Effector memory CD8-positive, alpha-beta T cell (primary cell): Measurements from ENCODE around the gene LDLRAD3.

Experiments
- ATAC-seq: fragments of 150-1000 bp; cut with Tn5 transposase; replicated peaks from 2 replicates; pipeline ENCODE4 v1.10.0; 2021; ENCODE audit warnings: mild to moderate bottlenecking, moderate library complexity
- DNase-seq, 3 experiments: peaks; one replicate each; pipeline ENCODE4 v3.0.0; 2021
- H3K27ac Mint-ChIP-seq, 2 donors: one replicate each; pipeline ENCODE4 v1.8.0; 2022; ENCODE audit warnings: mild to moderate bottlenecking in 2 of 2, mixed read lengths in 2 of 2, moderate library complexity in 2 of 2
- H3K27me3 Mint-ChIP-seq, 2 donors: one replicate each; pipeline ENCODE4 v1.8.0; 2022; ENCODE audit warnings: mixed read lengths in 2 of 2
- H3K36me3 Mint-ChIP-seq: one replicate; pipeline ENCODE4 v1.8.0; 2022; ENCODE audit warnings: mild to moderate bottlenecking, moderate library complexity, mixed read lengths; ENCODE audit not compliant: insufficient read depth
- H3K4me1 Mint-ChIP-seq, 2 donors: one replicate each; pipeline ENCODE4 v1.8.0; 2022; ENCODE audit warnings: low read depth in 2 of 2, mixed read lengths in 2 of 2
- H3K4me3 Mint-ChIP-seq, 2 donors: one replicate each; pipeline ENCODE4 v1.8.0; 2022; ENCODE audit warnings: mild to moderate bottlenecking in 2 of 2, mixed read lengths in 2 of 2, moderate library complexity in 2 of 2
- H3K9me3 Mint-ChIP-seq, 2 donors: one replicate each; pipeline ENCODE4 v1.8.0; 2022; ENCODE audit warnings: mixed read lengths in 2 of 2

The LDLRAD3 gene

GRCh38 chr11:35912883-35913624, 30.8 kb upstream of the LDLRAD3 start:
- ATAC-seq, result no peak

GRCh38 chr11:35914816-35915215, 29.0 kb upstream of the LDLRAD3 start:
- peak; percentile 19 for ATAC-seq
- no peaks in the 10 kb centered on the region for H3K36me3 Mint-ChIP-seq
- no peaks in the 10 kb centered on the region for H3K4me1 Mint-ChIP-seq
- peaks cover 27 to 48% of the 10 kb centered on the region in 2 donors for H3K27me3 Mint-ChIP-seq
- no peak overlapping the region for H3K4me3 Mint-ChIP-seq
- H3K9me3 Mint-ChIP-seq, result no peaks in the 10 kb centered on the region
- no peak overlapping the region for H3K27ac Mint-ChIP-seq
- no peak for DNase-seq

More at GRCh38 chr11:35912883-35913624, 30.8 kb upstream of the LDLRAD3 start:
- H3K4me3 Mint-ChIP-seq, result no peak overlapping the region
- H3K27ac Mint-ChIP-seq, result no peak overlapping the region
- H3K9me3 Mint-ChIP-seq, result no peaks in the 10 kb centered on the region
- H3K36me3 Mint-ChIP-seq, result no peaks in the 10 kb centered on the region
- peaks cover 27 to 36% of the 10 kb centered on the region in 2 donors for H3K27me3 Mint-ChIP-seq
- H3K4me1 Mint-ChIP-seq, result no peaks in the 10 kb centered on the region
- no peak for DNase-seq

- Mint-ChIP-seq H3K4me1 (no peaks in the 10 kb centered on the region), H3K27me3 (peaks cover 27 to 38% of the 10 kb centered on the region in 2 donors), H3K36me3 (no peaks in the 10 kb centered on the region), H3K4me3 (no peak overlapping the region), H3K27ac (no peak overlapping the region), H3K9me3 (no peaks in the 10 kb centered on the region)
- ATAC-seq (no peak), DNase-seq (no peak)
Measured at GRCh38 chr11:35916270-35916669, 27.6 kb upstream of the LDLRAD3 start.

- Mint-ChIP-seq H3K9me3 (no peaks in the 10 kb centered on the region), H3K4me1 (no peaks in the 10 kb centered on the region), H3K4me3 (no peak overlapping the region), H3K27me3 (peaks cover 22 to 33% of the 10 kb centered on the region in 2 donors), H3K36me3 (no peaks in the 10 kb centered on the region), H3K27ac (no peak overlapping the region)
- ATAC-seq (no peak), DNase-seq (no peak)
Measured at GRCh38 chr11:35917676-35918075, 26.2 kb upstream of the LDLRAD3 start.

- no peak overlapping the region for H3K4me3 Mint-ChIP-seq
Measured at GRCh38 chr11:35918716-35919115, 25.1 kb upstream of the LDLRAD3 start.

GRCh38 chr11:35919244-35919643, 24.6 kb upstream of the LDLRAD3 start:
- no peak for DNase-seq
- no peaks in the 10 kb centered on the region for H3K9me3 Mint-ChIP-seq
- H3K4me3 Mint-ChIP-seq, result no peak overlapping the region
- H3K27me3 Mint-ChIP-seq, result peaks cover 18 to 33% of the 10 kb centered on the region in 2 donors
- no peak overlapping the region for H3K27ac Mint-ChIP-seq
- no peaks in the 10 kb centered on the region for H3K4me1 Mint-ChIP-seq
- no peak for ATAC-seq
- H3K36me3 Mint-ChIP-seq, result no peaks in the 10 kb centered on the region

More at GRCh38 chr11:35918716-35919115, 25.1 kb upstream of the LDLRAD3 start:
- no peak for ATAC-seq
- Mint-ChIP-seq H3K27ac (no peak overlapping the region), H3K9me3 (no peaks in the 10 kb centered on the region), H3K36me3 (no peaks in the 10 kb centered on the region), H3K27me3 (peaks cover 22 to 33% of the 10 kb centered on the region in 2 donors), H3K4me1 (no peaks in the 10 kb centered on the region)
- DNase-seq, result no peak

- DNase-seq (no peak), ATAC-seq (no peak)
Measured at GRCh38 chr11:35923452-35923851, 20.4 kb upstream of the LDLRAD3 start.

GRCh38 chr11:35924811-35925210, 19.1 kb upstream of the LDLRAD3 start:
- DNase-seq, result no peak
- ATAC-seq, result no peak
- Mint-ChIP-seq H3K27ac (no peak overlapping the region), H3K4me1 (no peaks in the 10 kb centered on the region), H3K36me3 (no peaks in the 10 kb centered on the region), H3K9me3 (no peaks in the 10 kb centered on the region), H3K4me3 (no peak overlapping the region), H3K27me3 (peaks cover 0 to 22% of the 10 kb centered on the region in 2 donors)

More at GRCh38 chr11:35923452-35923851, 20.4 kb upstream of the LDLRAD3 start:
- Mint-ChIP-seq H3K27me3 (peaks cover 0 to 28% of the 10 kb centered on the region in 2 donors), H3K27ac (no peak overlapping the region), H3K4me3 (no peak overlapping the region), H3K9me3 (no peaks in the 10 kb centered on the region), H3K4me1 (no peaks in the 10 kb centered on the region), H3K36me3 (no peaks in the 10 kb centered on the region)

- no peak overlapping the region for H3K4me3 Mint-ChIP-seq
- H3K4me1 Mint-ChIP-seq, result no peaks in the 10 kb centered on the region
- no peaks in the 10 kb centered on the region for H3K36me3 Mint-ChIP-seq
- ATAC-seq (no peak), DNase-seq (no peak)
- no peaks in the 10 kb centered on the region for H3K9me3 Mint-ChIP-seq
- no peak overlapping the region for H3K27ac Mint-ChIP-seq
- H3K27me3 Mint-ChIP-seq, result peaks cover 3 to 26% of the 10 kb centered on the region in 2 donors
Measured at GRCh38 chr11:35927104-35927503, 16.8 kb upstream of the LDLRAD3 start.

GRCh38 chr11:35927682-35928081, 16.2 kb upstream of the LDLRAD3 start:
- H3K27ac Mint-ChIP-seq, result no peak overlapping the region
- no peaks in the 10 kb centered on the region for H3K4me1 Mint-ChIP-seq
- H3K36me3 Mint-ChIP-seq, result no peaks in the 10 kb centered on the region
- ATAC-seq (no peak), DNase-seq (no peak)
- peaks cover 5 to 31% of the 10 kb centered on the region in 2 donors for H3K27me3 Mint-ChIP-seq
- H3K9me3 Mint-ChIP-seq, result no peaks in the 10 kb centered on the region
- H3K4me3 Mint-ChIP-seq, result no peak overlapping the region

GRCh38 chr11:35928688-35929395, 15.0 kb upstream of the LDLRAD3 start:
- Mint-ChIP-seq H3K4me3 (no peak overlapping the region), H3K9me3 (no peaks in the 10 kb centered on the region), H3K27me3 (peaks cover 8 to 40% of the 10 kb centered on the region in 2 donors), H3K4me1 (no peaks in the 10 kb centered on the region), H3K36me3 (no peaks in the 10 kb centered on the region), H3K27ac (no peak overlapping the region)
- ATAC-seq, result no peak
- no peak for DNase-seq

- Mint-ChIP-seq H3K27ac (no peak overlapping the region), H3K36me3 (no peaks in the 10 kb centered on the region), H3K4me3 (no peak overlapping the region), H3K4me1 (no peaks in the 10 kb centered on the region), H3K9me3 (no peaks in the 10 kb centered on the region), H3K27me3 (peaks cover 15 to 56% of the 10 kb centered on the region in 2 donors)
- DNase-seq (no peak), ATAC-seq (no peak)
Measured at GRCh38 chr11:35930466-35930865, 13.4 kb upstream of the LDLRAD3 start.

GRCh38 chr11:35932121-35932520, 11.7 kb upstream of the LDLRAD3 start:
- Mint-ChIP-seq H3K9me3 (no peaks in the 10 kb centered on the region), H3K27me3 (peaks cover 24 to 54% of the 10 kb centered on the region in 2 donors), H3K27ac (no peak overlapping the region), H3K36me3 (no peaks in the 10 kb centered on the region), H3K4me3 (no peak overlapping the region), H3K4me1 (no peaks in the 10 kb centered on the region)
- ATAC-seq (no peak), DNase-seq (no peak)
